ENCODE measurements around the gene ZPR1.
"Not testable (repeated sequence)": the region's sequence is repeated elsewhere in the genome, so short reads cannot be mapped to it uniquely, and the experiment has no call there.

Gene ZPR1

DNA sequence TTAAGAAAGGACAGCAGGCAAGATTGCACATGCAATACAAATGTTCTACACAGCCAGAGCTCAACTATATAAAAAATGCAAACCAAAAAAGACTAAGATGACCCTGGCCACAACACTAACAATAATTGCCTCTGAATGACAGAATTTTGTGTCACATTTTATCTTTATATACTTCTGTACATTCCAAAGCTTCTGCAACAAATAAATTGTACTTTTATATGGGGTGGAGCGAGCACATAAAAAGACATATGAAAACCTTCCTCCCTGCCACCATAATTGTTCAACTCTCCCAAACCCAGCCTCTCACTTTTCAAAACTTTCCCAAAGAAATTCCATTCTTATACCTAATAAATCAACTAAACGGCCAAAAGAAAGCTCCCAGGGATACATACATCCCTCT, 25.7 kb downstream of the ZPR1 start:
- no peak for DNase-seq (ENCODE audit: low read depth, low spot score)

- DNase-seq (ENCODE audit: low read depth, low spot score): not testable (repeated sequence)
These were observed 31.8 kb downstream of the ZPR1 start for GRCh38 chr11:116756044-116756443.

GRCh38 chr11:116750070-116750718, 37.6 kb downstream of the ZPR1 start:
- no peak for DNase-seq (ENCODE audit: low read depth, low spot score)

- DNase-seq (ENCODE audit: low read depth, low spot score): no peak
These were observed 45.7 kb downstream of the ZPR1 start for GRCh38 chr11:116742104-116742503.

DNA sequence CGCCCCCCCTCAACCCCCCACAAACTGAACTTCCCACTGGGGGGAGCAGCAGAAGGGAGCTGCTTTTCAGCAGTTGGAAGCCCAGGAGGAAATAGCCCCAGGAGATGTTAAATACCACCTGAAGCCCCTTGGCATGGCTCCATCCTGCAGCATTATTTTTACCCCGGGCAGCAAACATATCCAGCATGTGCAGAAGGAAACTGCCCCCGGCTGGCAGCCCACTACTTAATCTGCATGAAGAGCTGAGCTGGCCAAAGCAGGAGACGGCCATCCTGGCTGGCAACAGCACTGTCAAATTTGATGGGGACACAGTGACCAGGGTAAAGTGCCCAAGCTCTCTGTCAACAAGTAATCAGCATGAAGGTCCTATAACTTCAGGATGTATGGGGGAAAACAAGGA, 47.1 kb downstream of the ZPR1 start:
- no peak for DNase-seq (ENCODE audit: low read depth, low spot score)

DNA sequence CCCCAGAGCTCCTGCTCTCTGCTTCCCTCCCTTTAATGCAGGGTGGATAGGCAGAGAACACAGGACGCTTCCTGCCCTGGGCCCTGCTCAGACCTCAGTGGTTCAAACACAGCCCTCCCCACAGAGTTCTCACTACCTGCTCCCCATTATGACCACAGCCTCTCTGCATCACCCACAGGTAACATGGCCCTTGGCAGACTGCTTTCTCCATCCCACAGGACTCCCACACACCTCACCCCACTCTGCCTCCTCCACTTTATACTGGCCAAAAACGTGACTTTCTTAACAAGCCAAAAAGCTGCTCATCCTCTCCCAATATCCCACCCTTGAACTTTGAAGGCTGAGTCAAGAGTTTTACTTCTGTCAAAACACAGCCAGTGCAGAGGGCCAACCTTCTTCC, 48.8 kb downstream of the ZPR1 start:
- DNase-seq (ENCODE audit: low read depth, low spot score): no peak

DNA sequence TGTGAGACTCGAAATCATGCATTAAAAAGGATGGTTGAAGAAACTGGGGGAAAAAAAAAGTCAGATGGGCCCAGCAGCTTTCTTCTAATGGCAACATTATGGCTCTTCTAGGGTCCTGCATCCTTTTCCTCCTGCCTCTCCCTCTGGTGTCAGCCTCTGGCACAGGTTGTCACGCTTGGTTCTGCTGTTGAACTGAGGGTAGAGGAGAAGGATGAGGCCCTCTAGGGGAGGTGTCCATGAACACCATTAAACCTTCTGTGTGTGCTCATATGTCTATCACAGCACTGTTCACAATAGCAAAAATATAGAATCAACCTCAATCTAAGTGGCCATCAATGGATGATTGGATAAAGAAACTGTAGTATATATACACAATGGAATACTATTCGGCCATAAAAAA, 51.1 kb downstream of the ZPR1 start:
- no peak for DNase-seq (ENCODE audit: low read depth, low spot score)

DNA sequence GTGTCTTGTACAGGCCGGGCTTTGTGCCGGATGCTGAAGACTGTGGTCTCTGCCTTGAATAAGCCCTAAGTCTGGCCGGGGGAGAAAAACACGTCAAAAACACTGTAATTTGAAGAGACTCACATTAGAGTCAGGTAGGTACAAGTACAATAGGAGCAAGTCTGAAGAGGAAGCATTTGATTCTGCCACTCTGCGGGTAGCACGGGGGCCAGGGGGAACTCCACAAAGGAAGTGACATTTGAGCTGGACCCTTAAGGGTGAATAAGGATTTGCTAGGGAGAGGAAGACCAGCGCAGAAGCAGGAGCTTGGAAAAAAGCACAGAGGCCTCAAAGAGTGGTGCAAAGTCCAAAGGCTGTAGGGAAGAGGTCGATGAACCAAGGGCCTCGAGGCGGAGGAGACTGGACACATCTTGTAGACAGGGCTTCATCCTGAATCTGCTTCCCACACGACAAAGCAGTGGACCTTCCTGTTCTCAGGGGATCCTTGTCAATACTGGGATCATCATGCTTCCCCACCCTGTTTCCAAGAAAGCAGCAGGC, 53.8 kb downstream of the ZPR1 start:
- DNase-seq (ENCODE audit: low read depth, low spot score): no peak

GRCh38 chr11:116733043-116733755, 54.6 kb downstream of the ZPR1 start:
- DNase-seq (ENCODE audit: low read depth, low spot score): no peak

DNA sequence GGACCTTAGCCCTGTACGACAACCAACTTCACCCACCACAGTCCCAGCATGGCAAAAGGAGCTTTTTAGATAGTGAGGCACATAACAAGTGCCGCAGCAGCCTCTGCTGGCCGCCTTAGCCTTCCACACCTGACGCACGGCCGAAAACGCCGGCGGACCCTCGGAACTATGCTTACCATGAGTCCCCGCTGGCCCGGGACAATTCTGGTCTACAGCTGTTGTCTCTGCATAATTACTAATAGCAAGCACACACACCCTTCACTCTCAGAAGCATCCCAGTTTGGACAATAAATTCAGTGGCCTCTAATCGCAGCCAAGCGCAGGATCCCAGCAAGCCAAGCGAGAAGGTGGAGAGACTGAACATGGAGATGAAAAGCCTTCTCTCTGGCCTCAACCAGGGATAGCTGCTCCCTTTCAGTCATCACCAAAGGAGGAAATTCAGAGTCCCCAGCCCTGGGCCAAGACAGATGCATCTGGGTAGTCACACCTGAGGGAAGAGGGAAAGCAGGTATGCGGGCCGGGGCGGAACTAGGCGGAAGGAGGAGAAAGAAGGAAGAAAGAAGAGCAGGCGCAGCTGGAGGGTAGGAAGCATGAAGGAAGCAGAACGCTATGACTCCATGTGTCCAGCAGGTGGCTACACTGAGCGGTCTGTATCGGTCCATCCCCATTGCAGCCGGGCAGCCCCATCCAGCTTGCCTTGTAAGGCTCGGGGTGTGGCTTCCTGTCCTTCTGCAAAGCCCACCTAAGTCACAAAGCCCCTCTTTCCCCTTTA, 55.4 kb downstream of the ZPR1 start:
- peak; percentile 7 for DNase-seq (ENCODE audit: low read depth, low spot score)

GRCh38 chr11:116731821-116732220, 56.0 kb downstream of the ZPR1 start:
- no peak for DNase-seq (ENCODE audit: low read depth, low spot score)

DNA sequence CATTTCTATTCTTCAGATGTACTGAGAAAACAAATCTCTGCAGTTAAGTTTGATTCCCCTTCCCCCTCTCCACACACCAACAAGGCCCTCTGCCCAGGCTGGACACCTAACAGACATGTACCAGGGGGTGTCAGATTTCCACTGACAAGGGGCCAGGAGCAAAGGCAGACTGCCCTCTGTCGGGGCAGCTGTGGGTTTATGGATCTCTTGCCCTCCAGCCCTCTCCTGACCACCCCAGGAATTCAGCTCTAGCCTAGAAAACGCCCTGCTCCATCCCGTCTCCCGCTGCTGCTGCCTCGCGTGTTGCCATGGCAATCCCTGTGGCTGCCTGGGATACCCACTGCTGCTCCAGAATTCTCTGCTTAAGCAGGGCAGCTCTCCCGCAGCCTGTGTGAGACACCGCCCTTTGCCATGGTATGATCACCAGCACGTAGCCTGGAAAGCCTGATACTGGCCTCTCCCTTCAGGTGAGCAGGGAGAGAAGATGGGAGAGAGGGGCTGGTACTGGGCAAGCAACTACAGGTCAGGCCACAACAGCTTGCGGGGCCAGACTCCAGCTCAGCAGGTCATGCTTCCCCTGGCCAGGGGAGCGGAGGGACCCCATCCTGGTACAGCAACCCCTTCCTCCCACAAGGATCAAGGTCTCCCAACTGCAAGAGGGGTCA, 56.6 kb downstream of the ZPR1 start:
- DNase-seq (ENCODE audit: low read depth, low spot score): no peak

DNA sequence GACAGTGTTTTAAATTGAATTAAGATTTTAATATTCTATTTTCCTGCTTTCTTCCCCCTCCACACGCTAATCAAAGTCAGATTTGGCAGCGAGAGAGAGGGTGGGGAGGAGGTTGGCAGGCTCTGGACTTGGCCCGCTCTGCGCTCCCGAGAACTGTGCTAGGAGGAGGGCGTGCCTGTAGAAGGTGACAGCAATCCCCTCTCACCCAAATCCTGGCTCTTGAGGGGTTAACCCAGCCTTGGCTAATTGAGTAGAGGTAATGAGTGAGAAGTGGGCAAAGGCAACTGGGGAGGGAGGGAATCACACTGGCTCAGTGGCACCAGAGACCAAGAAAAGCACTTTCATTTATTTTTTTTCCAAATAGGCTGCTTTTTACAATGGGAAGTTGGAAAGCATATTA, 57.2 kb downstream of the ZPR1 start:
- DNase-seq (ENCODE audit: low read depth, low spot score): no peak

DNA sequence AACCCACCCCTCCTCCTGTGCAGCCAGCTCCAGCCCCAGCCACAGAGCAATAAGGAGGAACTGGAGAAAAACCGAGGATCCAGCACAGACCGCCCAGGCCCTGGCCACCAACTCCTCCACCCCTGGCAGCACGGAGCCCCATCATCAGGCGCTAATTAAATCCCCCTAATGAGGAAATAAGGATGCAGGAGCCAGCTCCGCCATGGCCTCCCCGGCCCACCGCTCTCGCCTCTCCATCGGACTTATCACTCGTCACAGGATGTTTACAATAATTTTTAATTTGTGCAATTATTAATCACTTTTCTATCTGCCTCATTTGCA, 57.6 kb downstream of the ZPR1 start:
- no peak for DNase-seq (ENCODE audit: low read depth, low spot score)

DNA sequence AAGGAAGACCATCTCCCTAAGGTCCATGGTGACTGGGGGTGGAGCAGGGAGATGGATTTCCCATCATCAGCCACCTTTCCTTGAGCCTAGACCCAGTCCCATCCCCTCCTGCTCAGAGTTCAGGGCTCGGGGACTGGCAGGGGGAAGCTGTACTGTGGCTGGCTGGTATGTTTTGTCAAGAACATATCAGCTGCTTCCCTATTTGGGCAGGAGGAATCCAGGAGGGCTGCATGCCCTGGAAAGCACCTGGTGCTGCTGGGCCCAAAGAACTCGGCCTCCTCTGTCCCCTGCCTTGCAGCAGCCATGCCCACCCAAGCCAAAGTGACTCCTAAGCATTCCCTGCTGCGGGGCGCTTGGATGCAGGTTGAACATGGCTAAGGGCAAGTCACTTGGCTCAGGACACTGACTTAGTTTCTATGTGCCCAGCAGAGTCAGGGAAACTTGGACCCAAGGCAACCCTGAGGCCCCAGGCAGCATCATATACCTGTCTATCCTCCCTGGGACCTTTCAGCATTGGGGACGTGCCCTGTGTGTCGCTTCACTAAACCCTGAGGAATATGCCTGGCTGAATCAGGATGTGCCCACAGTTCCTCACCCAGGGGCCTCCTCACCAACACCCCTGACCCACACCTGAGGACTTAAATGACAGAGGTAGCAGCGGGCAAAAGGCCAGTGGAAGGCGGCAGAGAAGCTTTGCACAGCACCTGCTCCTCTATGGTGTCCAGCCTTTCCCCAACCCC, 58.2 kb downstream of the ZPR1 start:
- DNase-seq (ENCODE audit: low read depth, low spot score): no peak

- DNase-seq (ENCODE audit: low read depth, low spot score): no peak
These were observed 59.8 kb downstream of the ZPR1 start for GRCh38 chr11:116727990-116728389.

GRCh38 chr11:116725434-116726221, 62.2 kb downstream of the ZPR1 start:
- no peak for DNase-seq (ENCODE audit: low read depth, low spot score)

GRCh38 chr11:116724813-116725212, 63.0 kb downstream of the ZPR1 start:
- DNase-seq (ENCODE audit: low read depth, low spot score): no peak

Measured in activated naive CD8-positive, alpha-beta T cell treated with anti-CD3 and anti-CD28 coated beads, Interleukin-2, amount 50 U/mL, for 16 hours (primary cell).